Esophagus (tissue), 2 donors: ENCODE measurements around the gene LEKR1. TPM values are rescaled to one million over a fixed set of nuclear protein-coding genes. Genes with fewer than 3 reads are reported as not detected.
"Not testable (repeated sequence)": the region's sequence is repeated elsewhere in the genome, so short reads cannot be mapped to it uniquely, and the experiment has no call there.

Source experiments
- H3K27ac ChIP-seq, 2 donors: one replicate each; pipeline ENCODE4 v1.5.1; 2013; ENCODE audit warnings: low read depth in 2 of 2, mild to moderate bottlenecking in 2 of 2, inconsistent platforms in 1 of 2, low read length in 1 of 2, moderate library complexity in 1 of 2
- H3K27me3 ChIP-seq, 2 donors: one replicate each; pipeline ENCODE4 v1.6.1; 2013; ENCODE audit warnings: low read length in 2 of 2, control low read depth in 1 of 2, mild to moderate bottlenecking in 1 of 2; ENCODE audit not compliant: insufficient read depth in 2 of 2, control insufficient read depth in 1 of 2
- H3K36me3 ChIP-seq, 2 donors: one replicate each; pipeline ENCODE4 v1.6.1; 2013; ENCODE audit warnings: low read length in 1 of 2; ENCODE audit not compliant: control insufficient read depth in 2 of 2, insufficient read depth in 2 of 2
- H3K4me1 ChIP-seq, 2 donors: one replicate each; pipeline ENCODE4 v1.6.1; 2013; ENCODE audit warnings: low read length in 1 of 2; ENCODE audit not compliant: control insufficient read depth in 2 of 2, insufficient read depth in 2 of 2
- H3K4me3 ChIP-seq, 2 donors: one replicate each; pipeline ENCODE4 v1.5.1; 2013; ENCODE audit warnings: low read length in 2 of 2, mild to moderate bottlenecking in 2 of 2, low read depth in 1 of 2, moderate library complexity in 1 of 2
- H3K9me3 ChIP-seq, 2 donors: one replicate each; pipeline ENCODE4 v1.6.1; 2013; ENCODE audit warnings: mild to moderate bottlenecking in 2 of 2, low read depth in 1 of 2, low read length in 1 of 2, moderate library complexity in 1 of 2; ENCODE audit not compliant: control insufficient read depth in 2 of 2, insufficient read depth in 1 of 2
- WGBS, 2 donors: extraction: QIAGEN DNeasy Blood & Tissue Kit; methylation state at CpG; one replicate each; pipeline ENCODE4 v1.1.7; 2013; 5-methylcytosine and 5-hydroxymethylcytosine counted together
- polyA plus RNA-seq, 2 donors: library from polyadenylated mRNA; stranded (reverse); fragments of 200-250 nt; gene quantifications; one replicate each; pipeline ENCODE4 v1.2.3, GENCODE V29; 2013
- donor health status: healthy with polysubstance abuse.
- donor health status: Bipolar disorder and iron deficiency.

LEKR1 gene
- polyA plus RNA-seq, 2 donors, result 0.21 to 0.33 TPM

DNA sequence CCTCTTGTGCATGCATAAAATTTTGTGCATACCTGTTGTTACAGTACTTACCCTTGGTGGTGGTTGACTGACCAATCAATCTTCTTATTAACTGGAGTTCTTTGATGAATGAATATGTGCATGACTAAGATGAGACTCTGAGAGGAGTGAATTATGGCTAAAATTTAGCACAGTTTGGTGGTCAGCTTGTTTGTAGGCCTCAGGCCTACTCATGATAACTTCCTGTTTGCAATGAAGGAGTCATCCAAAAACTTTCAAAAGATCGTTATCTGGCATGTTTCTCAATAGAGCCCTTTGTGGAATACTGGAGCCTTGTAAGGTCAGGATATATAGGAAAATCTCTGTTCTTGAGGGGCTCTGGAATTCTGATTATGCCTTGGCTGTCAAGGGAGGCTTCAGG, 66.5 kb downstream of the LEKR1 start:
- H3K27me3 ChIP-seq, result no peaks in the 10 kb centered on the region
- no peak overlapping the region for H3K4me3 ChIP-seq
- no peaks in the 10 kb centered on the region for H3K4me1 ChIP-seq
- H3K27ac ChIP-seq, result no peak overlapping the region
- WGBS, 2 donors, result 71 to 91% methylated on average over 1 of the region's 1 CpG
- H3K36me3 ChIP-seq, result no peaks in the 10 kb centered on the region
- H3K9me3 ChIP-seq, result no peaks in the 10 kb centered on the region

DNA sequence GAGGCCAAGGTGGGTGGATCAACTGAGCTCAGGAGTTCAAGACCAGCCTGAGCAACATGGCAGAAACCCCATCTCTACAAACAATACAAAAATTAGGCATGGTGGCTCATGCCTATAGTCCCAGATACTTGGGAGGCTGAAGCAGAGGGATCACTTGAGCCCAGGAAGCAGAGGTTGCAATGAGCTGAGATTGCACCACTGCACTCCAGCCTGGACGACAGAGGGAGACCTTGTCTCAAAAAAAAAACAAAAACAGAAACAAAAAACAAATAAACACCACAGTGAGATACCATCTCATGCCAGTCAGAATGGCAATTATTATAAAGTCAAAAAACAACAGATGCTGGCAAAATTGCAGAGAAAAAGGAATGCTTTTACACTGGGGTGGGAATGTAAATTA, 69.2 kb downstream of the LEKR1 start:
- H3K27me3 ChIP-seq, H3K27ac ChIP-seq, H3K36me3 ChIP-seq, H3K4me3 ChIP-seq, H3K4me1 ChIP-seq, H3K9me3 ChIP-seq: not testable (repeated sequence)
- WGBS, 2 donors, result 81 to 92% methylated on average over 1 of the region's 1 CpG

DNA sequence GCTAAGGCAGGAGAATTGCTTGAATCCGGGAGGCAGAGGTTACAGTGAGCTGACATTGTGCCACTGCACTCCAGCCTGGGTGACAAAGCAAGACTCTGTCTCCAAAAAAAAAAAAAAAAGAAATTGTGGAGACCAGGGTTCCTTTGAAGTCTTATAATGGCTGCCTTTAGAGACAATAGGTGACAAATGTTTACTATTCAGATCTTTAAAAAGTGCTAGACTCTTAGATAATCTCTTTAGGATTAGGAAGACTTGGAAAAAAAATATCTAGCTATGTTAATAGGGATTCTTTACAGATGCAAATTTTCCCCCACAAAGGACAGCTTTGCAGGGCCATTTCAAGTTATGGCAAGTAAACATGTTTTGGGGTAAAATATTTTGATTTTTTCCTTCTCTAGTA, 71.7 kb downstream of the LEKR1 start:
- H3K4me3 ChIP-seq, H3K4me1 ChIP-seq, H3K27me3 ChIP-seq, H3K36me3 ChIP-seq, H3K27ac ChIP-seq, H3K9me3 ChIP-seq: not testable (repeated sequence)
- WGBS, 2 donors, result 91 to 100% methylated on average over 1 of the region's 1 CpG

DNA sequence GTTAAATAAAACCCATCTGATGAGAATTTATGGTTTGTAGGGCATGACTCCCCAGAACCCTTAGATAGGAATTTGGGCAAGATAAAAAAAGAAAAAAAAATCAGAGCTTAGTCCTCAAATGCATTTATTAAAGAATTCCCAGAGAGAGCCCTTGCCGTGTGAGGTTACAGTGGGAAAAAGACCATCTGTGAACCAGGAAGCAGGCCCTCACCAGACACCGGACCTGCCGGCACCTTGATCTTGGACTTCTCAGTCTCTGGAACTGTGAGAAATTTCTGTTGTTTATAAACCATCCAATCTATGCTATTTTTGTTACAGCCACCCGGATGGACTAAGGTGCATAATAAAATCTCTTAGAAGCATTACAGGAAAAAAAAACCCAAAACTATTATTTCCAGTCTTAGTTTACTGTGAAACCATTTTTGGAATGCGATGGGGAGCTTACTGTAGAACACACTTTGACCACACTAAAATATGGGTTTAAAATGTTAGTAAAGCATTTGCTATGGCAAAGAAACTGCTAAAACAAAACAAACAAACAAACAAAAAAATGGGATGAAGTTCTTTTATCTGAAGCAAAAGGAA, 72.2 kb downstream of the LEKR1 start:
- no peaks in the 10 kb centered on the region for H3K9me3 ChIP-seq
- no peaks in the 10 kb centered on the region for H3K36me3 ChIP-seq
- WGBS, 2 donors, result 72 to 78% methylated on average over 5 of the region's 5 CpGs
- H3K4me1 ChIP-seq, result no peaks in the 10 kb centered on the region
- H3K27me3 ChIP-seq, result no peaks in the 10 kb centered on the region
- no peak overlapping the region for H3K4me3 ChIP-seq
- no peak overlapping the region for H3K27ac ChIP-seq

DNA sequence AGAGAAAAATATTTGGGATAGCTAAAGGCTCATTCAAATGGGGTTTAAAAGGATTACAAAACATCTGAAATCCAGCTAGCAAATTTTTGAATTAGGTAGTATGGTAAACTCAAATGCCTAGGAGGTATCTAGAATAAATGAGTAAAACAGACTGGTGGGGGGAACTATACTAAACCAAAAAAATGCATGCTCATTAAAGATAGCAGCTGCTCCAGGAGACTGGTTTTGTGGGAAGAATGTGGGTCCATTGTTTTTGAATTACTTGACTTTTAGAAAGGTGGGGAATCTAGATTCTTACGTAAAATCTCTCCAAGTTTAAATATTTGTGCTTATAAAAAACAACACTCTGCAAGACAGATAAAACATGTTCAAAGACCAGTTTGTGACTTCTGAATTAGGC, 73.8 kb downstream of the LEKR1 start:
- H3K36me3 ChIP-seq, result no peaks in the 10 kb centered on the region
- no peaks in the 10 kb centered on the region for H3K9me3 ChIP-seq
- H3K4me3 ChIP-seq, result no peak overlapping the region
- no peaks in the 10 kb centered on the region for H3K27me3 ChIP-seq
- 76 to 78% methylated on average over 1 of the region's 1 CpG for WGBS, 2 donors
- H3K4me1 ChIP-seq, result no peaks in the 10 kb centered on the region
- H3K27ac ChIP-seq, result no peak overlapping the region

DNA sequence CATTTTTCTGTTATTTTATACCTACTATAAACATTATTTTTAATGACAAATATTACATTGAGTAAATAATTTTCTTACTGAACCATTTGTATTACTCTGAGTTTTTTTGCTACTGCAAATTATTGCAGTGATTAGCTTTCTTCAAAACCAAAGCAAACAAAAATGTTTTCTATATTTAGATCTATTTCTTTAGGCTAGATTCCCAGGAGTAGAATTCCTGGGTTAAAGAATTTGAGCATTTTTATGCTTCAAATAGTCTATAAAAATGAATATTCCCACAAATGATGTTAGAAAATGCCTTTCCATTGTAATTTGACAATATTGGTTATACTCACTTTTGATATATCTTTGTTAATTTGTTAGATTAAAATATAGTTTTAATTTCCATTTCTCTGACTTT, 76.8 kb downstream of the LEKR1 start:
- Histone ChIP-seq H3K9me3 (no peaks in the 10 kb centered on the region), H3K27me3 (no peaks in the 10 kb centered on the region), H3K27ac (no peak overlapping the region), H3K4me3 (no peak overlapping the region), H3K36me3 (no peaks in the 10 kb centered on the region), H3K4me1 (no peaks in the 10 kb centered on the region)

DNA sequence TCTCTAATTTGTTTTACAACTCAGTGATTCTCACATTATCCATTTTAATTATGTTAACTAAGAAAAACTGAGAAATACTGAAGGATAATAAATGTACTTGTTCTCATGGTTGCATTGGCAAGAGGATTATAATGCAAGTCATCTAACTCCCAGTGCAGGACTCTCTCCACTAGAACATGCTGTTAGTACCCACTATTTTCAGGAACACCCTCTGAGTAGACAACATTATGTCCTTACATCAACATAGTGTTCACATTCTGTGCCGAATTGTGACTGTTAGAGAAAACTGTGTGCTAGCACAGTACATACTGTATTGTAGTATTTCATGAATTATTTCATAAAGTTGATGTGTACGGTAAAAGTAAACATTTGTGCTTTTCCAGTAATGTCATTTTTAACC, 80.1 kb downstream of the LEKR1 start:
- H3K27ac ChIP-seq, result no peak overlapping the region
- H3K36me3 ChIP-seq, result no peaks in the 10 kb centered on the region
- no peak overlapping the region for H3K4me3 ChIP-seq
- H3K4me1 ChIP-seq, result no peaks in the 10 kb centered on the region
- 70 to 76% methylated on average over 2 of the region's 2 CpGs for WGBS, 2 donors
- no peaks in the 10 kb centered on the region for H3K27me3 ChIP-seq
- H3K9me3 ChIP-seq, result no peaks in the 10 kb centered on the region

DNA sequence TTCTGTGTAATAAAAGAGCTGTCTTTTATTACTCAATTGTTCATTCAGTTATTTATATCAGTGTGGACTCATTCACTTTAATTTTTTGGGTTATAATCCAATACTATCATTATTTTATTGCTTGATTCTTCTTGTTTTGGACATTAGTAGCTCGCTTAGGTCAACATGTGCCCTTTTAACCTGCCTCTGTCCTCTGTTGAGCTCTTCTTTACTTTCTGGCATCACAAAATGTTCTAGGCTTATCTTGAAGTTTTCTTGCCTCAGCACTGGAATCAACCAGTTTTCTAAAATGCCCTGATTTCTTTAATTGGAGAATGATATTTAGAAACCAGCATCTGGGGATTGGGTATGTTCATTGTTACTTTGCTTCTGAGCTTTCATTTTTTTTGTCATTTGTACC, 82.2 kb downstream of the LEKR1 start:
- Histone ChIP-seq H3K27ac (no peak overlapping the region), H3K9me3 (no peaks in the 10 kb centered on the region), H3K36me3 (no peaks in the 10 kb centered on the region), H3K4me1 (no peaks in the 10 kb centered on the region), H3K4me3 (no peak overlapping the region), H3K27me3 (no peaks in the 10 kb centered on the region)
- 94 to 96% methylated on average over 1 of the region's 1 CpG for WGBS, 2 donors

DNA sequence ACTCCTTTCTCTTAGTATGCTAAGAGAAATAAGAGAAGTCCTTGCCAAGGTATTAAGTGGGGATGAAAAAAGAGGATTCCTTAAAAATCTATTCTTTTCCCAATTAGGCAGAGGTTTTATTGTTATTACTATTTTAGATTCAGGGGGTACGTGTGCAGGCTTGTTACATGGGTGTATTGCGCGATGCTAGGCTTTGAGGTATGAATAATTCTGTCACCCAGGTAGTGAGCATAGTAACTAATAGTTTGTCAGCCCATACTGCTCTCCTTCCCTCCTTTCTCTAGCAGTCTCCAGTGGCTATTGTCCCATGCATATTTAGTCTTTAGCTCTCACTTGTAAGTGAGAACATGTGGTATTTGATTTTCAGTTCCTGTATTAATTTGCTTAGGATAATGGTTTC, 83.9 kb downstream of the LEKR1 start:
- WGBS, 2 donors, result 57 to 82% methylated on average over 3 of the region's 3 CpGs
- H3K36me3 ChIP-seq, result no peaks in the 10 kb centered on the region
- no peak overlapping the region for H3K27ac ChIP-seq
- no peaks in the 10 kb centered on the region for H3K9me3 ChIP-seq
- no peak overlapping the region for H3K4me3 ChIP-seq
- no peaks in the 10 kb centered on the region for H3K27me3 ChIP-seq
- no peaks in the 10 kb centered on the region for H3K4me1 ChIP-seq

DNA sequence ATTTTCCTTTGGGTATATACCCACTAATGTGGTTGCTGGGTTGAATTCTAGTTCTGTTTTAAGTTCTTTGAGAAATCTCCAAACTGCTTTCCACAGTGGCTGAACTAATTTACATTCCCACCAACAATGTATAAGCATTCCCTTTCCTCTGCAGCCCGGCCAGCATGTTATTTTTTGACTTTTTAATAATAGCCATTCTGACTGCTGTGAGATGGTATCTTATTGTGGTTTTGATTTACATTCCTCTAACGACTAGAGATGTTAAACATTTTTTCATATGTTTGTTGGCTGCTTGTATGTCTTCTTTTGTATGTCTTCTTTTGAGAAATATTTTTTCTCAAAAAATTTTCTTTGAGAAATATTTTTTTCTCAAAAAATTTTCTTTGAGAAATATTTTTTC, 84.7 kb downstream of the LEKR1 start:
- H3K36me3 ChIP-seq, H3K4me3 ChIP-seq, H3K9me3 ChIP-seq, H3K4me1 ChIP-seq, H3K27me3 ChIP-seq, H3K27ac ChIP-seq: not testable (repeated sequence)
- 44 to 61% methylated on average over 2 of the region's 2 CpGs for WGBS, 2 donors
